ENCODE results near the gene SEC22A.

The SEC22A gene

GRCh38 chr3:123286308-123287023, 84.7 kb downstream of the SEC22A start:
- in situ Hi-C loops (cut with HindIII; ENCODE audit: low sequenced_read_pairs), result no loop called here

- in situ Hi-C loops (cut with HindIII; ENCODE audit: low sequenced_read_pairs), result no loop called here
These were observed 85.6 kb downstream of the SEC22A start for GRCh38 chr3:123287051-123287961.

- in situ Hi-C loops (cut with HindIII; ENCODE audit: low sequenced_read_pairs), result no loop called here
These were observed 86.2 kb downstream of the SEC22A start for GRCh38 chr3:123287962-123288302.

GRCh38 chr3:123289391-123290106, 87.8 kb downstream of the SEC22A start:
- in situ Hi-C loops (cut with HindIII; ENCODE audit: low sequenced_read_pairs), result no loop called here

DNA sequence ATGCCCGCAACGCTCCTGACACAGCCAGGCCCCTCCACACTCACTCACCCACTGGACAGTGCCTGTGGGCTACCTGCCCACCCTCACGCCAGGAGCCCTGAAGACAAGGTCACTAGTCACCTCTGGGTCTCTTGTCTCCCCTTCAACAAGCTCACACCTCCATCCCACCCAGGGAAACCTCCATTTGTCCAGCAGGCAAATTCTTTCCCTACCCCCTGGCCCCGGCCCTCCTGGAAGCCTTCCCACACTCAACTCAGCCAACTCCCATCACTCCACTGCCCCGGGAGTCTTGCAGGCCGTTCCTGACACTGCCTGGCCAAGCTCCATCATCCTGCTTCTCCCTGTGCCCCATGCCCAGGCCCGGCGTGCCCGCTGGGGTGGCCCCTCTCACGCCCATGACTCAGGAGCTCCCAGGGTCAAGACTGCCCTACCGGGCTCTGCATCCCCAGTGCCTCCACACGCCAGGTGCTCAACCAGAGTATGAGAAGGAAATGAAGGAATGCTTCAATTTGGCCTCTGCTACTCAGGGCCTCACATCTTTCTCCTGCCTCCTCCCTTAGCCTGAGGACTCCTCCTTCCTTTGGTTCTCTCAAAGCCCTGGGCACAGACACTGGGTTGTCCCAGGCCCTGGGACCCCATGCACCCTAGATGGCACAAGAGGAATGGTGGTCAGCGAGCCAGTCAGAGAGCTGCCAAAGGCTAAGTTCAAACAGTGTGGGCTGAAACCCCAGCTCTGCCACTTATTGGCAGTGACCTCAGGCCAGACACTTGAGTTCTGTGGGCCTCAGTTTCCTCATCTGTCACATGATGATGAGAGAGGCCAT, 88.6 kb downstream of the SEC22A start:
- in situ Hi-C loops (cut with HindIII; ENCODE audit: low sequenced_read_pairs), result no loop called here

DNA sequence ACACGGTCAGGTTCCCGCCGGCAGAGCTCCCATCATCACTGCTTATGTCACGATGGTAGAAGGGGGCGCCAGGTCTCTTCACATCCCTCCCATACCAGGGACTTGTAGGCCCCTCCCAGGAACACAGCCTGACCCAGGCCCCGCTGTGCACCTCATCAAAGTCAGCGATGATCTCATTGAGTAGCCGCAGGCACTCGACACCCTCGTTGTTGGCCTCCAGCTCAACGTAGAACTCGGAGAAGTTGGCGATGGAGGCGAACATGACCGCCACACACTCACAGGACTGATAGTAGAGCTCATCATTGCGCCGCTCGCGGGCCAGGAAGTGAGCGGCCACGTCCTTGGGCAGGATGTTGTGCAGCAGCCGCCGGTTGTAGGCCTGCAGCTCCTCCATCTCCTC, 89.2 kb downstream of the SEC22A start:
- in situ Hi-C loops (cut with HindIII; ENCODE audit: low sequenced_read_pairs), result no loop called here

DNA sequence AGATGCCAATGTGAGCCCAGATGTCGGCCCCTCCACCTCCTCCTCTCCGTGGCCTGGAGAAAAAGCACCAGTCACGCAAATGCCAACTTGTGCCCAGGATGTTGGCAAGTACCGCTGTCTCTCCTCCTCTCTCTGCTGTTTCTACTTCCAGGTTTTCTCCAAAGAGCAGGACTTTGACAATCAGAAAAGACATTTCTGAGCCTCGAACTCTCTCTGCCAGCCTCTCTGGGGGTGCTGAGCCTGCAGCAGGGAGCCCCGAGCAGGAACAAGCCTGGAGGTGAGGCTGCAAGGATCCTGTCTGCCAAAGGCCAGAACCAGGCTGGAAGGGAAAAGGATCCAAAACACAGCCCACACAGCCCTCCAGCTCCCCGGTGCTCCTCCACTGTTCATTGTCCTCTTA, 89.7 kb downstream of the SEC22A start:
- in situ Hi-C loops (cut with HindIII; ENCODE audit: low sequenced_read_pairs), result no loop called here

DNA sequence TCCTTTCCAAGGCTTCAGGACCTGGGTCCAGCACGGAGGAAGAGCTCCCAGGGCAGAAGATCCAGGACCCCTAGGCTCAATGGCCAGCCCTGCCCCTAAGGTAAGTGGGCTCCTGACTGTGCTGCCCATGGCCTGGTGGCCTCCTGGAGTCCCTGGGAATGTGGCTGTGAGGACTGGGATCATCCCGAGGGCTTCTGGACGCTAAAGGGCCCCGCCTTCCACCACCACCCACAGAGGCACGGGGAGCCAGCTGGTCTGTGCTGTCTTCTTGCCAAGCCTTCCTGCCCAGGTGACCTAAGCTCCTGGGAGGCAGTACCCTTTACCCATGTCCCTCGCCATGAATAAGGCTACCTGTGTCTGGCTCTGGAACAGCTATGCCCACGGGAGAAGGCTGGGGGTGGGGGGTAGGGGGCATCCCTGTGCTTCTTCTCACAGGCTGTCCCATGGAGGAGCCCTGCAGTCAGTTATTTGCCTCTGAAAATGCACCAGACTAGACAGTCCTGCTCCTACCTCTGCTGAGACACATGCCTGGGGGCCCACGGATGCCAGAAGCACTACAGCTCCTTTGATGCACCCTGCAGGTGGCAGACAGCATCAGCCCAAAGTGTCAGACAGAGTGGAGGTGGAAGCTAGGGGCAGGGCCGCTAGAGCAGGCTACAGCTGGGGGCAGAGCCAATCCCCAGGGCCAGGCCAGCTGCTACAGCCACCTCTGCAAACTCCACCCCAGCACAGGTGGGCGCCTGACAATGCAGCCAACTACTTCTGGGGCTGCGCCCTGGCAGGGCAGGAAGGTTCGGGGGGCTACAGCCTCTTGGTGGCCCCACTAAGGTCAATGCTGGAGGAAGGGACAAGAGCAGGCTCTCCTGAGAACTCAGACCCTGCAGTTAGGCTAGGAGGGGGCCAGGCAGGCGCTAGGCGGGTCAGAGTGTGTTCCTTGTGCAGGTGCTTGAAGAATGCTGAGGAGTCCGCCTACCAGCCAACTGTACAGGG, 90.9 kb downstream of the SEC22A start:
- in situ Hi-C loops (cut with HindIII; ENCODE audit: low sequenced_read_pairs), result no loop called here

DNA sequence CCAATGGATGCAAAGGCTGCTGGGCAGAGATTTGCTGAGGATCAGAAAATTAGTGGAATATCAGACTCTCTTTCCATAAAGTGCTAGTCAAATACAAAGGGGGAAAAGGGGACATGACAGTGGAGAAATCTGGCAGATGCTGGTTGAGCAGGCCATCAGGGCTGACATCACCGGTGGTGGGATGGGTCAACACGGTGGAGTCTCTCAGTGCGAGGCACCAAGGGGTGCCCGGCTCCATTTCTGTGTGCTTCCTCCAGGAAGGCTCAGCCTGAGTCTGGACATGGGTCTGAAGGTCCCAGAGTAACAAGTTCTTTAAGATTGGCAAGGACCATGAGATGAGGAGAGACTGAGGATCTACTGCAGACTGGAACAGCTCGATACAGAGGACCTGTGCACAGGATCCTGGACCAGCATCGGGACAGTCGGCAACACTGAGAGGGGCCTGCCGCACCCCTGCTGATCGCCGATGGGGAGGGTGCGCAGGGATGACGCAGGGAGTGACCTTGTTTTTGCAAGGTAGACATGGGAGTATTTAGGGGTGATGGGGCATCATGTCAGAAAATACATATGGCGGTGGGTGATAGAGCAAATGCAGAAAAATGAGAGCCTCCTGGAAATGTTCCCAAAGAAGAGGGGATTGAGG, 92.7 kb downstream of the SEC22A start:
- in situ Hi-C loops (cut with HindIII; ENCODE audit: low sequenced_read_pairs), result no loop called here

- in situ Hi-C loops (cut with HindIII; ENCODE audit: low sequenced_read_pairs), result no loop called here
These were observed 93.6 kb downstream of the SEC22A start for GRCh38 chr3:123295171-123295900.

GRCh38 chr3:123295901-123296250, 94.1 kb downstream of the SEC22A start:
- in situ Hi-C loops (cut with HindIII; ENCODE audit: low sequenced_read_pairs), result no loop called here

DNA sequence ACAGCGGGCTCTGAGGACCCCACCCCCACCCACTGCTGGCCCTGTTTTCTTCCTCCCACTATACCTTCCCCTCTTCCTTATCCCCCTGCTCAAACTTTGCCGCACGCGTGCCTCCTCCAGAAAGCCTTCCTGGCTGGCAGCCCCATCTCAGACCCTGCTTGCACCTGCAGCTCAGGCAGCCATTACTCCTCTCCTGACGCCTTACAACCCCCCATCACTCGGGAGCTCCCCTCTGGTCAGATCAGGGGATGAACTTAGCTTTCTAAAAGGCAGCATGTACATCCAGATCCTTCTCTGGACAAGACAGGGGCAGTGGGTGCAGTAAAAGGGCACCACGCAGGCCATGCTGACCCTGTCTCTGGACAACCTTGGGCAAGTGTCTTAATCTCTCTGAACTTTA, 94.5 kb downstream of the SEC22A start:
- in situ Hi-C loops (cut with HindIII; ENCODE audit: low sequenced_read_pairs), result no loop called here

- in situ Hi-C loops (cut with HindIII; ENCODE audit: low sequenced_read_pairs), result no loop called here
These were observed 95.3 kb downstream of the SEC22A start for GRCh38 chr3:123296836-123297626.

DNA sequence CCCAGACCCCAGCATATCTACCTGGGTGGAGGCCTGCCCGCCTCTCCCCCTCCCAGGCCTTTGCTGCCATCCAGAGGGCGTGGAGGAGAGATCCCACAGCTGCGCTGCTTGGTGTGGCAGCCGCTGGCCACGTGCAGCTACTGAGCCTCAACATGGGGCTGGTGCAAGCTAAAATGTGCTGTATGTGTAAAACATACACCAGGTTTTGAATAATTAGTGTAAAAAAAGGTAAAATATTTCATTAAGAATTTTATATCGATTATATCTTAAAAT, 95.8 kb downstream of the SEC22A start:
- in situ Hi-C loops (cut with HindIII; ENCODE audit: low sequenced_read_pairs), result no loop called here

DNA sequence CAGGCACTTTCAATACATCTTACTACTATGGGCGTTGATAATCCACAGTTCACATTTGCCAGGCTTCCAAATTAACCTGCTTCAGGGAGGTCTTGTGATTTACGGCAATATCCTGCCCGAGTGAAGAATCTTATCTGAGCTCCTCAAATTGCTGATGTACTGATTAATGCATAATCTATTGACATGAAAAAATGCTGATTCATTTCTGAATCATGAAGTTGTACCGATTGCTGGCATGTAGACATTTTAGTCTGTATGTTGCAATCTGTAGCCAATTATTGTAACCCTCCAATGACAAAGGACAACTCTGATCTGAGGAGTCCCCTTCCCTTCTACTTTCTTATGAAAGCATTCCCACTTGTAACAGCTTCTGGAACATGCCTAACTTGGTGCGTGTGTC, 97.2 kb downstream of the SEC22A start:
- in situ Hi-C loops (cut with HindIII; ENCODE audit: low sequenced_read_pairs), result no loop called here

DNA sequence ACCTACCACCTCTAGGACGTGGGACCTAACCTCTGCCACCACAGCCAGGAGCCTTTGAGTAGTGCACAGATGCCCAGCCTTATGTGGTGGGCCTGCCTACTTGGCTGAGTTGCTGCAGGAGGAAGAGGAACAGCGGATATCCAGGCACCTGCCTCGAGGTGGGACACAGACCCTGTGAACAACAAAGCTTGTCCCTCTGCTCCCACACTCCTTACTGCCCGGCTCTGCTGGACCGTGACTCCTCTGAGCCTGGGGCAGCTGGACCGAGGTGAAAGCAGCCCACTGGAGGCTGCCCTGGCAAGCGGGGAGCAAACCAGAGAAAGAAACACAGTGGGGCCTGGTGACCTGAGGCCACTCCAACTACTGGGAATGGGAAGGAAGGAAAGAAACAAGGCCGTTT, 97.8 kb downstream of the SEC22A start:
- in situ Hi-C loops (cut with HindIII; ENCODE audit: low sequenced_read_pairs), result no loop called here

GRCh38 chr3:123300056-123300455, 98.3 kb downstream of the SEC22A start:
- in situ Hi-C loops (cut with HindIII; ENCODE audit: low sequenced_read_pairs), result no loop called here

- in situ Hi-C loops (cut with HindIII; ENCODE audit: low sequenced_read_pairs), result no loop called here
These were observed 98.8 kb downstream of the SEC22A start for GRCh38 chr3:123300583-123300982.
